HEK293T (cell line): ENCODE data around the gene HOXD11.

Experiments
- BHLHE40 ChIP-seq: fragments of 450-650 bp; IDR thresholded peaks from 2 replicates; pipeline ENCODE4 v1.6.1; 2016; ENCODE audit warnings: mild to moderate bottlenecking, moderate library complexity, borderline replicate concordance
- CTBP1 ChIP-seq: fragments of 450-650 bp; IDR thresholded peaks from 2 replicates; pipeline ENCODE4 v1.6.1; 2016; ENCODE audit warnings: borderline replicate concordance
- ELF4 ChIP-seq: fragments of 450-650 bp; IDR thresholded peaks from 2 replicates; pipeline ENCODE4 v1.6.1; 2017; ENCODE audit warnings: antibody characterized with exemption
- FOXA1 ChIP-seq: fragments of 450-650 bp; IDR thresholded peaks from 2 replicates; pipeline ENCODE4 v1.6.1; 2016; ENCODE audit warnings: mild to moderate bottlenecking
- FOXK2 ChIP-seq: fragments of 450-650 bp; IDR thresholded peaks from 2 replicates; pipeline ENCODE4 v1.6.1; 2016; ENCODE audit warnings: mild to moderate bottlenecking
- FOXM1 ChIP-seq: fragments of 450-650 bp; IDR thresholded peaks from 2 replicates; pipeline ENCODE4 v1.6.1; 2017; ENCODE audit warnings: mild to moderate bottlenecking, borderline replicate concordance
- HDGF ChIP-seq: fragments of 450-650 bp; IDR thresholded peaks from 2 replicates; pipeline ENCODE4 v1.6.1; 2017; ENCODE audit warnings: antibody characterized with exemption, borderline replicate concordance
- L3MBTL2 ChIP-seq: fragments of 450-650 bp; conservative IDR thresholded peaks from 2 replicates; pipeline ENCODE4 v1.6.1; 2016; ENCODE audit warnings: mild to moderate bottlenecking
- SP1 ChIP-seq: fragments of 450-650 bp; IDR thresholded peaks from 2 replicates; pipeline ENCODE4 v1.6.1; 2017
- SUZ12 ChIP-seq: fragments of 450-650 bp; IDR thresholded peaks from 2 replicates; pipeline ENCODE4 v1.6.1; 2016; ENCODE audit warnings: mild to moderate bottlenecking
- TARDBP ChIP-seq: fragments of 450-650 bp; IDR thresholded peaks from 2 replicates; pipeline ENCODE4 v1.6.1; 2016

DNA sequence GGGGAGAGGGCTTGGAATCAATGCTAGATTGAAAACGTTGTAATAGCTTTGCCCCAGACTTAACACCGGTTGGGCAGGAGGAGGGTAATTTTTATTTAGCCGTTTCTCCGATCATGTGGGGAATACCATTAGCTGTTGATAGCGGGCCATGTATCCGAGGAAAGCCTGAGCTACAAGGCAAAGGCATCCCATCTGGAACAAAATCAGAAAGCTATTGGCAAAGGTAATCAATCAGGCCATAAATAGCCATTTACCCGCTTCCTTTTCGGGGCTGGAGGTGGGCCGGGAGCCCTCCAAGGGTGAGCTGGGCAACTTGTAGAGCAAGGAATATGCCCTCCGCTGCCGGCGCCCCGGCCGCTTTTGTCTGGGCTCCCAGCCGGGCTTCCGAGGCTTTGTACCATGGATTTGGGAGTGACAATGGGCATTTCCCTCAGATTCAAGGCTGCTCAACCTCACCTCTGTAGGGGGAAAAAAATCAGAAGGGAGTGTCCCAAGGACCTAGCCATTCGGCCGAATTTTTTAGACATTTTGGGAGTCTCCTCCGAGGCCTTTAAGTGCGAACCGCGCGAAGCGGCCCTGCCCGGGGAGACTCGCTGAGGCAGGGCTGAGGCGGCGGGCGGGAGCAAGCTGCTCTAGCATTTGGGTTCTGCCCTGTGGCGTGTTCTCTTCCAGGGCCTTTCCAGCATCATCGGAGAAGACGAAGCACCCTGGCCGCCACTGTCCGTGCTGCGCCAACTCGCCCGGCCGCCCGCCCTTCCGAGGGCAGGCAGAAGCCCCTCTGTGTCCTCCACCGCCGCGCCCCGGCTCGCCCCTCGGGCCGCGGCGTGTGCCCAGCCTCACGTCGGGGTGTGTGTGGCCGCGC is 14.3 kb downstream of the HOXD11 start:
- TF ChIP-seq CTBP1: no peak
- TF ChIP-seq FOXM1: no peak
- no peak for TF ChIP-seq L3MBTL2
- TF ChIP-seq FOXA1: no peak
- no peak for TF ChIP-seq HDGF
- no peak for TF ChIP-seq ELF4
- no peak for TF ChIP-seq BHLHE40
- TF ChIP-seq TARDBP: no peak
- no peak for TF ChIP-seq SP1
- TF ChIP-seq SUZ12: no peak
- TF ChIP-seq FOXK2: no peak
